Measurements from ENCODE around the gene CROCC. TPM values are rescaled to one million over a fixed set of nuclear protein-coding genes. Genes with fewer than 3 reads are reported as not detected.
A peak's percentile ranks its signal among the peaks of the same experiment; 100 is the strongest.
"Not testable (repeated sequence)": the region's sequence is repeated elsewhere in the genome, so short reads cannot be mapped to it uniquely, and the experiment has no call there.

CROCC gene
- total RNA-seq, 4 donors from 2014 or later, result 13.0 to 149 (median 23.7) TPM

GRCh38 chr1:16960560-16961296, 39.0 kb downstream of the CROCC start:
- no peaks in the 10 kb centered on the region for H3K36me3 ChIP-seq
- H3K4me3 ChIP-seq, result peak overlapping the region in 3 of 4 donors; percentile 34 to 44 (median 41)
- no peaks in the 10 kb centered on the region for H3K9me3 ChIP-seq
- H3K4me1 ChIP-seq, result peaks cover 0 to 13% (median 4%) of the 10 kb centered on the region in 4 donors
- H3K27me3 ChIP-seq, result no peaks in the 10 kb centered on the region
- peak; percentile 94 for DNase-seq
- in situ Hi-C loops (cut with MboI; ENCODE audit: low pct_ligation_motif_present in 1 of 4, low pct_unique_long_range_greater_than_20kb in 1 of 4, low sequenced_read_pairs in 3 of 4) (loop anchor here in 1 of 4 donors (10.0 kb wide), 1 partner anchor 84 kb away; no protein-coding TSS in a partner anchor), intact Hi-C loops (cut with DNase I; ENCODE audit: low total_unique reads) (no loop called here)
- peak; percentile 69 to 82 (median 79) for TF ChIP-seq CTCF (IDR thresholded peaks at IDR 0.05)
- TF ChIP-seq POLR2AphosphoS5 (IDR thresholded peaks at IDR 0.05), result no peak
- H3K27ac ChIP-seq, result peak overlapping the region; percentile 51 to 72 (median 62)
- WGBS, 2 donors (ENCODE audit: low coverage in 1 of 2), result 6 to 13% methylated on average over 5 to 28 of the region's 57 CpGs

- Histone ChIP-seq H3K27me3 (no peaks in the 10 kb centered on the region), H3K4me3 (peak overlapping the region in 3 of 4 donors; percentile 34 to 44 (median 41)), H3K9me3 (no peaks in the 10 kb centered on the region), H3K27ac (peak overlapping the region; percentile 51 to 72 (median 62)), H3K36me3 (no peaks in the 10 kb centered on the region), H3K4me1 (peaks cover 0 to 14% (median 4%) of the 10 kb centered on the region in 4 donors)
- intact Hi-C loops (cut with DNase I; ENCODE audit: low total_unique reads) (no loop called here), in situ Hi-C loops (cut with MboI; ENCODE audit: low pct_ligation_motif_present in 1 of 4, low pct_unique_long_range_greater_than_20kb in 1 of 4, low sequenced_read_pairs in 3 of 4) (loop anchor here in 1 of 4 donors (10.0 kb wide), 1 partner anchor 83 kb away; no protein-coding TSS in a partner anchor)
- TF ChIP-seq CTCF (IDR thresholded peaks at IDR 0.05) (no peak), POLR2AphosphoS5 (IDR thresholded peaks at IDR 0.05) (no peak), EP300 (IDR thresholded peaks at IDR 0.05; ENCODE audit: low read depth) (no peak), POLR2A (IDR thresholded peaks at IDR 0.05) (no peak)
- DNase-seq, result no peak
- 84 to 90% methylated on average over 9 to 14 of the region's 14 CpGs for WGBS, 2 donors (ENCODE audit: low coverage in 1 of 2)
These were observed 39.8 kb downstream of the CROCC start for GRCh38 chr1:16961297-16962133.

GRCh38 chr1:16964169-16964568, 42.4 kb downstream of the CROCC start:
- in situ Hi-C loops (cut with MboI; ENCODE audit: low pct_ligation_motif_present in 1 of 4, low pct_unique_long_range_greater_than_20kb in 1 of 4, low sequenced_read_pairs in 3 of 4), result loop anchor here in 1 of 4 donors (10.0 kb wide), 1 partner anchor 81 kb away; no protein-coding TSS in a partner anchor

GRCh38 chr1:16965486-16966067, 43.8 kb downstream of the CROCC start:
- in situ Hi-C loops (cut with MboI; ENCODE audit: low pct_ligation_motif_present in 1 of 4, low pct_unique_long_range_greater_than_20kb in 1 of 4, low sequenced_read_pairs in 3 of 4), result loop anchor here in 1 of 4 donors (10.0 kb wide), 1 partner anchor 79 kb away; no protein-coding TSS in a partner anchor
- 92% methylated on average over 13 of the region's 13 CpGs; no CpG with 5 or more reads in 1 of the 2 donors for WGBS, 2 donors (ENCODE audit: low coverage in 1 of 2)
- no peaks in the 10 kb centered on the region for H3K27me3 ChIP-seq
- H3K36me3 ChIP-seq, result no peaks in the 10 kb centered on the region
- intact Hi-C loops (cut with DNase I; ENCODE audit: low total_unique reads), result no loop called here
- peaks cover 4 to 18% (median 7%) of the 10 kb centered on the region in 4 donors for H3K4me1 ChIP-seq
- no peak for DNase-seq
- H3K4me3 ChIP-seq, result no peak overlapping the region
- TF ChIP-seq CTCF (IDR thresholded peaks at IDR 0.05), result no peak
- no peak for TF ChIP-seq POLR2AphosphoS5 (IDR thresholded peaks at IDR 0.05)
- no peak for TF ChIP-seq EP300 (IDR thresholded peaks at IDR 0.05; ENCODE audit: low read depth)
- no peak for TF ChIP-seq POLR2A (IDR thresholded peaks at IDR 0.05)
- no peak overlapping the region for H3K27ac ChIP-seq
- no peaks in the 10 kb centered on the region for H3K9me3 ChIP-seq

More at GRCh38 chr1:16964169-16964568, 42.4 kb downstream of the CROCC start:
- H3K36me3 ChIP-seq; DNase-seq; H3K9me3 ChIP-seq; H3K4me3 ChIP-seq; H3K27ac ChIP-seq; H3K27me3 ChIP-seq; intact Hi-C loops (cut with DNase I; ENCODE audit: low total_unique reads): not testable (repeated sequence)
- peaks cover 4 to 26% (median 9%) of the 10 kb centered on the region in 4 donors for H3K4me1 ChIP-seq
- 97 to 100% methylated on average over 1 to 4 of the region's 4 CpGs for WGBS, 2 donors (ENCODE audit: low coverage in 1 of 2)

All from transverse colon (tissue), 4 donors.